IPS-15b (cell line): ENCODE measurements around the gene CFAP73.

ENCODE experiments used
- H3K27me3 ChIP-seq: one replicate; pipeline ENCODE4 v1.6.1; 2013; ENCODE audit warnings: low read length; ENCODE audit not compliant: control insufficient read depth, insufficient read depth
- H3K36me3 ChIP-seq: one replicate; pipeline ENCODE4 v1.6.1; 2013; ENCODE audit warnings: low read length; ENCODE audit not compliant: control insufficient read depth, insufficient read depth
- H3K4me1 ChIP-seq: one replicate; pipeline ENCODE4 v1.6.1; 2013; ENCODE audit warnings: mild to moderate bottlenecking, low read length; ENCODE audit not compliant: control insufficient read depth, insufficient read depth
- H3K4me3 ChIP-seq: one replicate; pipeline ENCODE4 v1.5.1; 2013; ENCODE audit warnings: low read depth, low read length
- H3K9ac ChIP-seq: one replicate; pipeline ENCODE4 v1.6.1; 2013; ENCODE audit warnings: low read depth, mild to moderate bottlenecking, low read length
- H3K9me3 ChIP-seq: one replicate; pipeline ENCODE4 v1.6.1; 2013; ENCODE audit warnings: mild to moderate bottlenecking, low read length; ENCODE audit not compliant: control insufficient read depth, insufficient read depth

Gene CFAP73

DNA sequence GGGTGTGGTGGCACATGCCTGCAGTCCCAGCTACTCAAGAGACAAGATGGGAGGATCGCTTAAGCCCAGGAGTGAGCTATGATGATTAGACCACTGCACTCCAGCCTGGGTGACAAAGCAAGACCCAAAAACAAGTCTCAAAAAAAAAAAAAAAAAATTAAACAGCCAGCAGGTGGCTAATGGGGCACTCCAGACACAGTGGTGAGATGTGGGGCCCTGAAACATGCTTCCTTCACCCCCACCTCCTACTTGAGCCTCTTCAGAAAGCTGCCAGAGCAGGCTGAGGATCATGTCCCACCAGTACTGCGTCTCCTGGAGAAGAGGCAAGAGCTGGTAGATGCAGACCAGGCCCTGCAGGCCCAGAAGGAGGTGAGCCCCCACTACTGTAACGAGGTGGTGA, 2.1 kb downstream of the CFAP73 start:
- Histone ChIP-seq H3K9ac (no peak overlapping the region), H3K4me3 (no peak overlapping the region), H3K4me1 (peaks cover 6% of the 10 kb centered on the region), H3K9me3 (no peaks in the 10 kb centered on the region), H3K36me3 (no peaks in the 10 kb centered on the region), H3K27me3 (peaks cover 39% of the 10 kb centered on the region)

DNA sequence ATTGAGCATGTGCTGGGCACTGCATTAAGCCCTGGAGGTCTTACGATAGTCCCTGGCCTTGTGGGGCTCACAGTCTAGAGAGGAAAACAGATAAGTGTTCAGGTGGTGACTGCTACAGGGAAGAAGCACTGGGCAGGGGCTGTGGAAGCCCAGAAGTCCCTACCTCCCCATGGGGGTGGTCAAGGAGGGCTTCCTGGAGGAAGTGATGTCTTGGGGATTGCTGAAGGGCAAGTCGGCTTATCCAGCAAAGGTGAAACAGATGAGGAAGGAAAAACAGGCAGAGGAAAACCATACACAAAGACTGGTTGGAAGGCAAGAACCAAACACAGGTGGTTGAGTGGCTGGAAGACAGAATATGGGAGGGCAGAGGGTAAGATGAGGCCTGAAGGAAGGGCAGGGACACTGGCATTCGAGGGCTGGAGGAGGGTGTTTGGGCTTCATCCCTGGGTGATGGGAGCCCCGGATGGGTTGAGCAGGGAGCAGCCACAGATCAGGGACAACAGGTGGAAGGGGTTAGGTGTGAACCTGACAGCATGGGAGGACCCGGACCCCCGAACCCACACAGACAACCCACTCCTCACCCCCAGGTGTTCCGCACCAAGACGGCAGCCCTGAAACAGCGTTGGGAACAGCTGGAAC, 2.8 kb downstream of the CFAP73 start:
- no peak overlapping the region for H3K9ac ChIP-seq
- peak overlapping the region; percentile 62 for H3K4me3 ChIP-seq
- H3K27me3 ChIP-seq, result peaks cover 39% of the 10 kb centered on the region
- no peaks in the 10 kb centered on the region for H3K36me3 ChIP-seq
- H3K9me3 ChIP-seq, result no peaks in the 10 kb centered on the region
- peaks cover 6% of the 10 kb centered on the region for H3K4me1 ChIP-seq

DNA sequence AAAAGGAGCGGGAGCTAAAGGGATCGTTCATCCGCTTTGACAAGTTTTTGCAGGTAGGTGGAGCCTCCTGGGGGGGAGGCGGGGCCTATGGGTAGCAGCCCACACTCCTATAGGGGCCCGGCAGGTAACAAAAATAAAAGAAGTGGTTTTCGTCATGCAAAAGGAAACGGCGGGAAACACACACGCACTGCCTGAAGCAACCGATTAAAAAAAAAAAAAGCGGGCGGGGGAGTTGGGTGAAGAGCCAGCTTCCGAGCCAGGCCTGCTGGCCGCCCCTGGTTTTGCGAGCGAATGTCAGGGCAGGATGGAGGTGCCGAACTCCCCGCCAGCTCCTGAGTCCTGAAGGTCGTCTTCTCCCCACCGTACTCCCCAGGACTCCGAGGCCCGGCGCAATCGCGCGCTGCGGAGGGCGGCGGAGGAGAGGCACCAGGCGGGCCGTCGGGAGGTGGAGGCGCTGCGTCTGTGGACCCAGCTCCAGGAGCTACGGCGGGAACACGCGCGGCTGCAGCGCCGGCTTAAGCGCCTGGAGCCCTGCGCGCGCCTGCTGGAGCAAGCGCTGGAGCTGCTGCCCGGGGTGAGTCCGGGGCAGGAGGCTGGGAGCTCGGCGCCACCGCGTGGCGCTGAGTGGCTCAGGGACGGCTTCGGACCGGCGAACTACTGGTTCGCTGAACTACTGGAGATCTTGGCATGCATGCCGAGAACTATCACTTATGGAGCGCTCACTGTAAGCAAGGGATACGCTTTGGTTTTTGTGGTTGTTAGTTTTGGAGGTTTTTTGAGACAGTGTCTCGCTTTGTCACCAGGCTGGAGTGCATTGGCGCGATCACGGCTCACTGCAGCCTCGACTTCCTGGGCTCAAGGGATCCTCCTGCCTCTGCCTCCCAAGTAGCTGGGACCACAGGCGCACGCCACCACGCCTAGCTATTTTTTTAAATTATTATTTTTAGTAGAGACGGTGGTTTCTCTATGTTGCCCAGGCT, 3.6 kb downstream of the CFAP73 start:
- peaks cover 6% of the 10 kb centered on the region for H3K4me1 ChIP-seq
- H3K9ac ChIP-seq, result peak overlapping the region; percentile 47
- no peaks in the 10 kb centered on the region for H3K9me3 ChIP-seq
- H3K36me3 ChIP-seq, result peaks cover 4% of the 10 kb centered on the region
- peak overlapping the region; percentile 62 for H3K4me3 ChIP-seq
- H3K27me3 ChIP-seq, result peaks cover 39% of the 10 kb centered on the region

DNA sequence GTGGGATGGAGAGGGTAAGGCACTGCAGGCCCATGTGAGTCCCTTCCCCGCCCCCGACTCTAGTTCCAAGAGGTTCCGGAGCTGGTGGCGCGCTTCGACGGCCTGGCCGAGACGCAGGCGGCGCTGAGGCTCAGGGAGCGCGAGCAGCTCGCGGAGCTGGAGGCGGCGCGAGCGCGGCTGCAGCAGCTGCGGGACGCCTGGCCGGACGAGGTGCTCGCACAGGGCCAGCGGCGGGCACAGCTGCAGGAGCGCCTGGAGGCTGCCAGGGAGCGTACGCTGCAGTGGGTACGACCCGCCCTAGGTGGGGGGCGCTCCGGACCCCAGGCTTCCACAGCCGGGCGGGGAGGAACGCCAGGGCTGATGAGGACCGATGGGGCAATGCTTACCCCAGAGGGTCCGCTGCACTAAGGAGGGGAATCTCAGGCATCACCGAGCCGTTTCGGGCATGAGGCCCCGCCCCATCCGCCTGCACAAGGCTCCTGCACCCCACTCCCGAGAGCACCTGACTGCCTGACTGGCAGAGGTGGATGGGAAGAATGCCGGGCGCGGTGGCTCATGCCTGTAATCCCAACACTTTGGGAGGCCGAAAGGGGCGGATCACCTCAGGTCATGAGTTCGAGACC, 4.9 kb downstream of the CFAP73 start:
- Histone ChIP-seq H3K4me1 (peaks cover 6% of the 10 kb centered on the region), H3K9ac (no peak overlapping the region), H3K9me3 (no peaks in the 10 kb centered on the region), H3K36me3 (peaks cover 17% of the 10 kb centered on the region), H3K4me3 (peak overlapping the region; percentile 59), H3K27me3 (peaks cover 39% of the 10 kb centered on the region)

DNA sequence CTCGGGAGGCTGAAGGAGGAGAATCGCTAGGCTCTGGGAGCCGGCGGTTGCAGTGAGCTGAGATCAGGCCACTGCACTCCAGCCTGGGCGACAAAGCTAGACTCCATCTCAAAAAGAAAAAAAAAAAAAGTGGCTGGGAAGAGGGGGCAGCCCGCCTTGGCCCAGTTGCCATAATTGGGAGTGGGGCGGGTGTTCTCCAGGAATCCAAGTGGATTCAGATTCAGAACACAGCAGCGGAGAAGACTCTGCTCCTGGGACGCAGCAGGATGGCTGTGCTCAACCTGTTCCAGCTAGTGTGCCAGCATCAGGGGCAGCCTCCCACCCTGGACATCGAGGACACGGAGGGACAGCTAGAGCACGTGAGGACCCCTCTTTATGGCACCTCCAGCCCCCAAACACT, 5.5 kb downstream of the CFAP73 start:
- Histone ChIP-seq H3K4me3 (peak overlapping the region; percentile 59), H3K36me3 (peaks cover 22% of the 10 kb centered on the region), H3K9me3 (no peaks in the 10 kb centered on the region), H3K9ac (no peak overlapping the region), H3K27me3 (peaks cover 35% of the 10 kb centered on the region), H3K4me1 (peaks cover 3% of the 10 kb centered on the region)

DNA sequence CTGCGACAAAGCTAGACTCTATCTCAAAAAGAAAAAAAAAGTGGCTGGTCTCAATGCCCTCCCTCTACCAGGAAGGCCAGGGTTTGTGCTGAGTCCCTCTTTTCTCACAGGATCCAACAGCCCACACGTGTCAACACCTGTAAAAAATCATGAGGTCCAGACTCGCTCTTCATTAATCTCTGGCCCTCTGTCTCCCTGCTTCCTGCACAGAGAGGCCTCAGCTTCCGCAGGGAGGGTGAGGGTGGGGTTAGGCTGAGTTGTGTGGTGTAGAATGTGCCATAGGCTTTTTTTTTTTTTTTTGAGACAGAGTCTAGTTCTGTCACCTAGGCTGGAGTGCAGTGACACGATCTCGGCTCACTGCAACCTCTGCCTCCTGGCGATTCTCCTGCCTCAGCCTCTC, 6.1 kb downstream of the CFAP73 start:
- H3K27me3 ChIP-seq, result peaks cover 30% of the 10 kb centered on the region
- peaks cover 3% of the 10 kb centered on the region for H3K4me1 ChIP-seq
- H3K4me3 ChIP-seq, result no peak overlapping the region
- no peak overlapping the region for H3K9ac ChIP-seq
- peaks cover 27% of the 10 kb centered on the region for H3K36me3 ChIP-seq
- no peaks in the 10 kb centered on the region for H3K9me3 ChIP-seq

DNA sequence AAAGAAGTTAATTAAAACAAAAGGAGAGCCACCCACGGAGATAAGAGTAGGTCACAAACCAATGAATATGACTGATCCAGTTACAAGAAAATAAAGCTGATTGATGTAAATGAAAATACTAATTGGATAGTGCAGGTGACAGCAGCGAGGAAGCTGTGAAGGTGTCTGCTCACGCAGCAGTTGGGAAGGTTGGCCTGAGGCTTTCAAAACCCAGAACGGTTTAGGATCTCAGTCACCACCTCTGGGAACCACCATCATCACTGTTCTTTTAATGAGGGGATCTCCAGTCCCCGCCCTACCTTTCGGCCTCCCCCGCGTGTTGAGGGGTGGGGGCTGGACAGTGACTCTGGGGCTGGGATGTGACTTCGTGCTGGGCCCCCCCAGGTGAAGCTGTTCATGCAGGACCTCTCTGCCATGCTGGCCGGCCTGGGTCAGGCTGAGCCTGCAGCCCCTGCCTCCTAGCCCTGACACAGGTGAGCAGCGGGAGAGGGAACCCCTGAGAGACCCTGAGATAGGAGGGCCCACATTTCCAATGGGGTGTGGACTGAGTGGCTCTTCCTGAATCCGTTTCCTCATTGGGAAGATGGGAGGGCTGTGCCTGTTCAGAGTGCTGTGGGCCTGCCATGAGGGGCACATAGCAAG, 7.8 kb downstream of the CFAP73 start:
- Histone ChIP-seq H3K4me1 (peaks cover 7% of the 10 kb centered on the region), H3K9ac (no peak overlapping the region), H3K36me3 (peaks cover 28% of the 10 kb centered on the region), H3K27me3 (peaks cover 18% of the 10 kb centered on the region), H3K4me3 (no peak overlapping the region), H3K9me3 (no peaks in the 10 kb centered on the region)

DNA sequence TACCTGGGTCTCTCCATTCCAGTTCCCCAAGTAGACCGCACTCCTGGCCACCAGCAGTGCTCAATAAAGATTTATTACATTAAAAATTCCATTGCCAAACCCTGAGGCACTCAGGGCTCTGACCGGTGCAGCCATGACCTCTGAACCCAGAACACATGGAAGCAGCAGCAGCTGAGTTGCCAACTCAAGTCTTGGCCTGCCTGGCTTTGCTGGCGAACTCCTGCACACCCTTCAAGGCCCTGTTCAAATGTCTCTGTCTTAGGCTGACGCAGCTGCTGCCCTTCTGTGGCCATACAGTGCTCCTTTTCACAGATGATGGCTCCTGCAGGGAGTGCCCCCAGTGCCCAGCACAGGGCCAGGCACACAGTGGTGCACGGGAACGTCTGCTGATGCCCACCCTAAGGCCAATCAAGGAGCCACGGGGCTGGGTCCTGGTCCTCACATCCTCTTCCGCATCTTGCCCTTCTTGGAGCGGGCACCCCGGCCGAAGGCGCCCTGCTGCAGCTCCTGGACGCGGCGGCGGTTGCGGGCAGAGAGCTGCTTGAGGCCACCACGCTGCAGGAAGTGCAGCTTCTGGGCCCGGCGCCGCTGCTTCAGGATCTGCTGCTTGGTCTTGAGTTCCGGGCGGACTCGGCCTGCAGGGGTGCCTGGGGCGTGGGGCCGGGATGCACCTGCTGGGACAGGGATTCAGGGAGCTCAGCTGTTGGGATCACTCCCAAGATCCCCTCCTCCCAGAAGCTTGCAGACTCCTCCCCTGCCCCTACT, 9.1 kb downstream of the CFAP73 start:
- no peak overlapping the region for H3K4me3 ChIP-seq
- H3K9me3 ChIP-seq, result no peaks in the 10 kb centered on the region
- peaks cover 10% of the 10 kb centered on the region for H3K27me3 ChIP-seq
- H3K9ac ChIP-seq, result no peak overlapping the region
- H3K36me3 ChIP-seq, result peaks cover 28% of the 10 kb centered on the region
- peaks cover 5% of the 10 kb centered on the region for H3K4me1 ChIP-seq

DNA sequence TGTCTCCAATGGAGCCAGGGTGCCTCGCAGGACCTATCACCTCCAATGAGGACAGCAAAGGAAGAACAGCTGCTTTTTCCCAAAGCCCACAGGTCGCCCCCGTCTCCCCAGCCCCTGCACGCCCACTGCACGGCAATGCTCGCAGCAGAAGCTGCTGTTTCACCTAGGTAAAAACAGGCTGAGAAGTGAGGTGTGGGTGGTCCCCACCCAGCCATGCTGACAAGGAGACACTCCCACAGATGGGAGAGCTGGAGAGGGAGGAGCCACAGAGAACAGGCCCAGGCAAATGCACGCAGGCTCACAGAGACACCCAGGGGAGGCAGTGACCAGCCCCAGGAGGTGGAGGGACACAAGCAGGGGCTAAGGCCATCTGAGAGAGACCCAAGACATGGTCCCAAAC, 10.4 kb downstream of the CFAP73 start:
- Histone ChIP-seq H3K4me3 (no peak overlapping the region), H3K9me3 (no peaks in the 10 kb centered on the region), H3K36me3 (peaks cover 28% of the 10 kb centered on the region), H3K4me1 (peaks cover 5% of the 10 kb centered on the region), H3K27me3 (peaks cover 4% of the 10 kb centered on the region), H3K9ac (no peak overlapping the region)

DNA sequence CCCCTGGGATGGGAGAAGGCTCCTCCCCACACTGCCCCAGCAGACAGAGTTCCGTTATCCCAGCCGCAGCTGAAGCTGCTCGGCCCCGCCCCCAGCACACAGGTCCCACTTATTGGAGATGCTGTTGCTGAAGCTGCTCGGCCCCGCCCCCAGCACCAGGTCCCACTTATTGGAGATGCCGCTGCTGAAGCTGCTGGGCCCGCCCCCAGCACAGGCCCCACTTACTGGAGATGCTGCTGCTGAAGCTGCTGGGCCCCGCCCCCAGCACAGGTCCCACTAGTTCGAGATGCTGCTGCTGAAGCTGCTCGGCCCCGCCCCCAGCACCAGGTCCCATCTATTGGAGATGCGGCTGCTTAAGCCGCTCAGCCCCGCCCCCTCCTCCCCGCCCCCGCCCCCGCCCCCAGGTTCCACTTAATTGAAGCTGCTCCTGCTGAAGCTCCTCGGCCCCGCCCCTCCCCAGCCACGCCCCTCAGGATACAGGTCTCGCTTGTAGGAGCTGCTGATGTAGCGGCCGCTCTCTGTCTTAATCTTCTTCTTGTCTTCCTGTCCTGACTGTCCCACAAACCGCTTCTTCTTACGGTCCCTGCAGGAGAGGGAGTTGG, 12.0 kb downstream of the CFAP73 start:
- H3K36me3 ChIP-seq, result peaks cover 37% of the 10 kb centered on the region
- H3K9me3 ChIP-seq, result no peaks in the 10 kb centered on the region
- peaks cover 5% of the 10 kb centered on the region for H3K4me1 ChIP-seq
- H3K4me3 ChIP-seq, result peak overlapping the region; percentile 11
- H3K27me3 ChIP-seq, result no peaks in the 10 kb centered on the region
- H3K9ac ChIP-seq, result no peak overlapping the region
